ENCODE measurements around the gene ZNF423. TPM values are rescaled to one million over a fixed set of nuclear protein-coding genes. Genes with fewer than 3 reads are reported as not detected.
"Not testable (repeated sequence)": the region's sequence is repeated elsewhere in the genome, so short reads cannot be mapped to it uniquely, and the experiment has no call there.

The ZNF423 gene
- total and polyA plus RNA-seq, 2 experiments from 2014 or later, result 12.3 to 22.2 TPM

GRCh38 chr16:49684696-49685095, 171.2 kb downstream of the ZNF423 start:
- H3K27me3 ChIP-seq, result no peaks in the 10 kb centered on the region

GRCh38 chr16:49682577-49683165, 173.2 kb downstream of the ZNF423 start:
- Histone ChIP-seq H3K27me3 (no peaks in the 10 kb centered on the region), H3K27ac (no peak overlapping the region), H3K4me1 (ENCODE audit: low read depth) (no peaks in the 10 kb centered on the region), H3K36me3 (no peaks in the 10 kb centered on the region), H3K9me3 (ENCODE audit: low read depth) (no peaks in the 10 kb centered on the region), H3K4me3 (no peak overlapping the region)
- DNase-seq (ENCODE audit: low read depth in 1 of 2, low spot score in 1 of 2), result no peak
- TF ChIP-seq, protein P1, sequence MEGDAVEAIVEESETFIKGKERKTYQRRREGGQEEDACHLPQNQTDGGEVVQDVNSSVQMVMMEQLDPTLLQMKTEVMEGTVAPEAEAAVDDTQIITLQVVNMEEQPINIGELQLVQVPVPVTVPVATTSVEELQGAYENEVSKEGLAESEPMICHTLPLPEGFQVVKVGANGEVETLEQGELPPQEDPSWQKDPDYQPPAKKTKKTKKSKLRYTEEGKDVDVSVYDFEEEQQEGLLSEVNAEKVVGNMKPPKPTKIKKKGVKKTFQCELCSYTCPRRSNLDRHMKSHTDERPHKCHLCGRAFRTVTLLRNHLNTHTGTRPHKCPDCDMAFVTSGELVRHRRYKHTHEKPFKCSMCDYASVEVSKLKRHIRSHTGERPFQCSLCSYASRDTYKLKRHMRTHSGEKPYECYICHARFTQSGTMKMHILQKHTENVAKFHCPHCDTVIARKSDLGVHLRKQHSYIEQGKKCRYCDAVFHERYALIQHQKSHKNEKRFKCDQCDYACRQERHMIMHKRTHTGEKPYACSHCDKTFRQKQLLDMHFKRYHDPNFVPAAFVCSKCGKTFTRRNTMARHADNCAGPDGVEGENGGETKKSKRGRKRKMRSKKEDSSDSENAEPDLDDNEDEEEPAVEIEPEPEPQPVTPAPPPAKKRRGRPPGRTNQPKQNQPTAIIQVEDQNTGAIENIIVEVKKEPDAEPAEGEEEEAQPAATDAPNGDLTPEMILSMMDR (IDR thresholded peaks at IDR 0.05; ENCODE audit: low read depth, low read length), result no peak

More at GRCh38 chr16:49684696-49685095, 171.2 kb downstream of the ZNF423 start:
- TF ChIP-seq, protein P1 (IDR thresholded peaks at IDR 0.05; ENCODE audit: low read depth, low read length), result no peak
- H3K27ac ChIP-seq, result no peak overlapping the region
- no peak overlapping the region for H3K4me3 ChIP-seq
- H3K36me3 ChIP-seq, result no peaks in the 10 kb centered on the region
- no peak for DNase-seq (ENCODE audit: low read depth in 1 of 2, low spot score in 1 of 2)
- H3K9me3 ChIP-seq (ENCODE audit: low read depth), result no peaks in the 10 kb centered on the region
- no peaks in the 10 kb centered on the region for H3K4me1 ChIP-seq (ENCODE audit: low read depth)

DNA sequence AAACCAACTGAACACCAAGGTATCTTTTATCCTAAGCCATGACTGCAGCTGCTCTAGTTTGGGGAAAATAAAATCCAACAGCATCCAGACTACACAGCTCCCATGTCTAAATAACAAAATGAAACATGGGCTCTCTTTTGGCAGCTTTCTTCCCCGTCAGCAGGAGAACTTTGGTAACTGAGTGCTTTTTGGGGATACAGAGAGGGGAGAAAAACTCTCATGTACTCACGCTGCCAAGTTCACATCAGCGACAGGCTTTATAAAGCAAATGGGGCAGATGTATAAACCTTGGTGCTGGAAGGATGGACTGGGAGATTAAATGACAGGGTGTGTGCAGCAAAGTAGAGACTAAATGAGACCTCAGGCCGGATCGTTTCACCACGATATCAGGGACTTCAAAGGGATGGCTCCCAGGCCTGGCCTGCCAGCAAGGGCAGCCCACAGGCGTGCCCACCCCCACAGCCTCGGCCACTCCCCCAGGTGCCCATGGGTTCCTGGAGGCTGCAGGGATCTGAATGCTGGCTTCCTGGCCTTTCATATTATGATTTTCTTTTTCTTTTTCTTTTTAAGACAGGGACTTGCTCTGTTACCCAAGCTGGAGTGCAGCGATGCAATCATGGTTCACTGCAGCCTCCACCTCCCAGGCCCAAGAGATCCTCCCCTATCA, 174.6 kb downstream of the ZNF423 start:
- H3K27ac ChIP-seq, result no peak overlapping the region
- H3K36me3 ChIP-seq, result no peaks in the 10 kb centered on the region
- no peak overlapping the region for H3K4me3 ChIP-seq
- DNase-seq (ENCODE audit: low read depth in 1 of 2, low spot score in 1 of 2), result no peak
- no peaks in the 10 kb centered on the region for H3K4me1 ChIP-seq (ENCODE audit: low read depth)
- H3K9me3 ChIP-seq (ENCODE audit: low read depth), result no peaks in the 10 kb centered on the region
- H3K27me3 ChIP-seq, result no peaks in the 10 kb centered on the region
- TF ChIP-seq, protein P1 (IDR thresholded peaks at IDR 0.05; ENCODE audit: low read depth, low read length), result no peak

DNA sequence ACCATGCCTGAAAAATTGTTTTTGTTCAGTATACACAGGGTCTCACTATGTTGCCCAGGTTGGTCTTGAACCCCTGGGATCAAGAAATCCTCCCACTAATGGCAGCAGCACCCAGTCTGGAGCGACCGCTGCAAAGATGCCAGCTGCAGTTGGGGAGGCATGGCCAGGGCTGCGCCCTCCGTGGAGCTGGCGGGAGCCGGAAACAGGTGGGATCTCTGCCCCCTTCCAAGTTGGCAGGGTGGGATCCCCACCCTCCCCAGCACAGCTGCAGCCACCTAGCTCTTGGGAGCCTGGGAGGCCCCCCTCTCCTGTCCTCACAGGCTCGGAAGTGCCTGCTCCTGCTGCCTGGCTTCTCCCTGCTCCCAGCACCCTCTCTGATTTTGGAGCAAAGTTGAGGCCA, 176.8 kb downstream of the ZNF423 start:
- Histone ChIP-seq H3K9me3 (ENCODE audit: low read depth) (no peaks in the 10 kb centered on the region), H3K36me3 (no peaks in the 10 kb centered on the region), H3K4me1 (ENCODE audit: low read depth) (no peaks in the 10 kb centered on the region), H3K4me3 (no peak overlapping the region), H3K27ac (no peak overlapping the region), H3K27me3 (no peaks in the 10 kb centered on the region)
- DNase-seq (ENCODE audit: low read depth in 1 of 2, low spot score in 1 of 2), result no peak
- TF ChIP-seq, protein P1 (IDR thresholded peaks at IDR 0.05; ENCODE audit: low read depth, low read length), result no peak

DNA sequence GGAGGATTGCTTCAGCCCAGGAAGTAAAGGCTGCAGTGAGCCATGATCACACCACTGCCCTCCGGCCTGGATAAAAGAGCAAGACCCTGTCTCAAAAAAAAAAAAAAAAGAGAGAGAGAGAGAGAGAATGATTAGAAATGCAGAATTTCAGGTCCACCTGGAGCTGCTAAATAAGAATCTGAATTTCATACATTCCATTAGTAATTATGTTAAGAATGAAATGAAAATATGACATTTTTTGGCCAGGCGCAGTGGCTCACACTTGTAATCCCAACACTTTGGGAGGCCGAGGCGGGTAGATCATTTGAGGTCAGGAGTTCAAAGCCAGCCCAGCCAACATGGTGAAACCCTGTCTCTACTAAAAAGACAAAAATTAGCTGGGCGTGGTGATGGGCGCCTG, 178.3 kb downstream of the ZNF423 start:
- not testable (repeated sequence) for DNase-seq (ENCODE audit: low read depth in 1 of 2, low spot score in 1 of 2); H3K4me3 ChIP-seq; H3K27ac ChIP-seq; H3K27me3 ChIP-seq; H3K9me3 ChIP-seq (ENCODE audit: low read depth); H3K4me1 ChIP-seq (ENCODE audit: low read depth); H3K36me3 ChIP-seq

GRCh38 chr16:49675413-49675812, 180.5 kb downstream of the ZNF423 start:
- no peak for DNase-seq (ENCODE audit: low read depth in 1 of 2, low spot score in 1 of 2)
- Histone ChIP-seq H3K36me3 (no peaks in the 10 kb centered on the region), H3K27me3 (no peaks in the 10 kb centered on the region), H3K4me3 (no peak overlapping the region), H3K9me3 (ENCODE audit: low read depth) (no peaks in the 10 kb centered on the region), H3K27ac (no peak overlapping the region), H3K4me1 (ENCODE audit: low read depth) (no peaks in the 10 kb centered on the region)
- TF ChIP-seq, protein P1 (IDR thresholded peaks at IDR 0.05; ENCODE audit: low read depth, low read length), result no peak
